Activated naive CD8-positive, alpha-beta T cell treated with anti-CD3 and anti-CD28 coated beads for 36 hours (primary cell): Measurements from ENCODE around the gene ACOX2. TPM values are rescaled to one million over a fixed set of nuclear protein-coding genes. Genes with fewer than 3 reads are reported as not detected.

Experiments
- DNase-seq: peaks from one replicate; pipeline ENCODE4 v3.0.0; 2021
- H3K27ac Mint-ChIP-seq: one replicate; pipeline ENCODE4 v1.8.0; 2022; ENCODE audit warnings: mild to moderate bottlenecking, moderate library complexity, mixed read lengths
- H3K27me3 Mint-ChIP-seq: one replicate; pipeline ENCODE4 v1.8.0; 2022; ENCODE audit warnings: mild to moderate bottlenecking, mixed read lengths
- H3K36me3 Mint-ChIP-seq: one replicate; pipeline ENCODE4 v1.8.0; 2021; ENCODE audit warnings: mild to moderate bottlenecking, mixed read lengths
- H3K4me1 Mint-ChIP-seq: one replicate; pipeline ENCODE4 v1.8.0; 2021; ENCODE audit warnings: mixed read lengths
- H3K4me3 Mint-ChIP-seq: one replicate; pipeline ENCODE4 v1.8.0; 2022; ENCODE audit warnings: mild to moderate bottlenecking, moderate library complexity, mixed read lengths
- H3K9me3 Mint-ChIP-seq: one replicate; pipeline ENCODE4 v1.8.0; 2022; ENCODE audit warnings: mixed read lengths
- total RNA-seq, 2 experiments: library from RNA; stranded (reverse); gene quantifications; one replicate each; pipeline ENCODE4 v1.2.3, GENCODE V29; 2021

The ACOX2 gene
- total RNA-seq, 2 experiments from 2014 or later, result not detected

DNA sequence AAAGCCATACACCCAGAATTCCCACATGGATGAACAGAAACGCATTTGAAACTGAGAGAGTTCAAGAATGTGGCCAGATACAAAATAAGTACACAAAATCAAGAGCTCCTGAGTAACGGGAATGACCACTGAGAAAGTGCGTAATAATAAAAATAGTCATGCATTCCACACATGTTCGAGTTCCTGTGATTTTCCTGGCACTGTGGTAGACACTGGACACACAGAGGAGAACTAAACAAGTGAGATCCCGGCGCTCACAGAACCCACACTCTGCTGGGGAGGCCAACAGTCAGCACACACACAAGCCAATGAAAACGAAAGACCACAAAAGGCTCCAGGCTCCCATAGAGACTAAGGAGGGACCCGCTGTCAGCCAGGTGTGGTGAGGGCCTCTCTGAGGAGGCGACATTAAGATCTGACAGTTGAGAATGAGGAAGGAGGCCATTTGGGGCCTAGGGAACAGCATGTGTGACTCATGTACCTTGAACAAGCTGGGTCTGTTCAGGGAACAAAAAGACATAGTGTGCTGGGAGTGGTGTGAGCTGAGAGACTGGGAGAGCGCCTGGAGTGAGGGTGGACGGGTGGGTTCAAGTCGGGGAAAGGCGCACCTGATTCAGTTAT is 35.1 kb upstream of the ACOX2 start:
- H3K27ac Mint-ChIP-seq, result no peak overlapping the region
- H3K4me3 Mint-ChIP-seq, result no peak overlapping the region
- DNase-seq, result no peak
- no peaks in the 10 kb centered on the region for H3K27me3 Mint-ChIP-seq
- H3K36me3 Mint-ChIP-seq, result no peaks in the 10 kb centered on the region
- H3K9me3 Mint-ChIP-seq, result no peaks in the 10 kb centered on the region
- H3K4me1 Mint-ChIP-seq, result peaks cover 5% of the 10 kb centered on the region

DNA sequence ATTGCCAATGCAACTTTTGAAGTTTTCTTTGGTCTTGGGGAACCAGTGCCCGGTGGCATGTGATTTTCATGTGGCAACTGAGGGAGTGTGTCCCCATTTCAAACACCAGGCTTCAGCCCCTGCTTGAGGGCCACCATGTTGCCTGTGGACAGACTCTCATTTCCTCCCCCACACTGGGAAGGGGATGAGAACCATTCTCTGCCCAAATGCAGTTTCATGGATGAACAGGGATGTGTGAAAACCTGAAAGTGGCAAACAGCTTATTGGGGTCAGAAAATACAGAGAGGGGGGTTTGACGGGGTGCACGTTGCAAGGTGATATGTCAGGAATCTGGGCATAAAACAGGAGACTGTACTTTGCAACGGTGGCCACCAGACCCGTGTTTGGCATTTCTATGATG is 33.9 kb upstream of the ACOX2 start:
- DNase-seq, result no peak
- H3K9me3 Mint-ChIP-seq, result no peaks in the 10 kb centered on the region
- H3K27ac Mint-ChIP-seq, result no peak overlapping the region
- H3K36me3 Mint-ChIP-seq, result no peaks in the 10 kb centered on the region
- H3K4me3 Mint-ChIP-seq, result no peak overlapping the region
- no peaks in the 10 kb centered on the region for H3K27me3 Mint-ChIP-seq
- peaks cover 5% of the 10 kb centered on the region for H3K4me1 Mint-ChIP-seq

DNA sequence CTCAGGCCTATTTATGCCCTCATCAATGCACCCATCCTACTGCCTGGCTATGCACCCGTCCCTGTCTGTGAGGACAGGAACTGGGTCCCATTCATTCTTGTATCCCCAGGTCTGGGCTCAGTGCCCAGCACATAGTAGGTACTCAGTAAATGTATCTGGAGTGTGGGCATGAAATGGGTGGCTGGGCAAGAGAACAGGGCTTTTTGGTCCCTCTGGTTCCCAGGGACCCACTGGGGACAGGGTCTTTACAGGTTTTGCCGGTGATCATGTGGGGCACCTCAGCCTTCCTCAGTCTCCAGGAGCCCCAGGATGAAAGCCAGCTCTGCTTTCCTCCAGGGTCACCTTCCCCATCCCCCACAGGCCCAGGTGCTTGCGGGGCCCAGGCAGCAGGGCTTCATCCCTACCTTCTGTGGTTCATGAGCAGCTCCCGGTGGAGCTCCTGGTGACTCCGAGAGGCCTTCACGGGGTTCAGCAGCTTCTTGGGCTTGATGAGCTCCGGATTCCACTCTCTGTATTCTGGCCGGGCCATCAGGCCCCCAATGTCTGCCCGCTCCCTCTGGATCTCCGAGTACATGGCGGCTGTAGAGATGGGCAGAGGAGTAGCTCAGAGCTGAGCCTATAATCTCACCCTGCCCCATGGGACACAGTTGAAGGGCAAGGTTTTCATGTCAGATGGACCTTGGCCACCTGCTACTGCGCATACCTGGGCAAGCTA is 32.5 kb upstream of the ACOX2 start:
- Mint-ChIP-seq H3K36me3 (no peaks in the 10 kb centered on the region), H3K4me3 (no peak overlapping the region), H3K4me1 (peaks cover 5% of the 10 kb centered on the region), H3K27ac (no peak overlapping the region), H3K27me3 (no peaks in the 10 kb centered on the region), H3K9me3 (no peaks in the 10 kb centered on the region)
- no peak for DNase-seq

DNA sequence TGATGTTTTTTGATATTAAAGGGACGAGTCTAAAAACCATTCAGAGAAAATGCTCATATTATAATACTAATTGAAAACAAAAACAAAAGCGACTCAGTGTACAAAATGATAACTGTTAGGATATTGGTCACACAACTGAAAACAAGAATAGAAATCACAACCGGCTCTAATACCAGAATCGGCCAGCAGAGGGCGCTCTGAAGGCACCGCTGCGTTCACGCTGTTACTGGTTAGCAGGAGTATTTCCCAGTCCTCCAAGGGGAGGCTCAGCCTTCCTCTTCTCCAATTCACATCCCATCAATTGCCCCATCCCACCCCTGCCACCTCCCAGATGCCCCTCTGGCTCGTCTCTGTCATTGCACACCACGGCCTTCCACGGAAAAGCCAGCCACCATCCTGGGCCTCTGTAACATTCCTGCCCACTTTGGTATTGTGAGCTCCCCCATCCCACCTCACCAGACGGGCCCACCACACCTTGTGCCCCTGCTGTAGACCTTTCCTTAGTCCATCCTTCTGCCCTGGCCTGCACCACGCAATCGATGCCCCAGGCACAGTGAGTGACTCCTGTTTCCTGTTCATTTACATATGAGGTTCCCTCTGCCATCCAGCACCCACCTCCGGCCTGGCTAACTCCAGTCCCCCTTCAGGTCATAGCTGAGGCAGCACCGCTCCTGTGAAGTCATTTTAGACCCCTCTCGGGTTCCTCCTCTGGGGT is 31.7 kb upstream of the ACOX2 start:
- no peaks in the 10 kb centered on the region for H3K27me3 Mint-ChIP-seq
- peak; percentile 57 for DNase-seq
- peaks cover 5% of the 10 kb centered on the region for H3K4me1 Mint-ChIP-seq
- no peak overlapping the region for H3K4me3 Mint-ChIP-seq
- no peaks in the 10 kb centered on the region for H3K36me3 Mint-ChIP-seq
- H3K9me3 Mint-ChIP-seq, result no peaks in the 10 kb centered on the region
- H3K27ac Mint-ChIP-seq, result no peak overlapping the region

DNA sequence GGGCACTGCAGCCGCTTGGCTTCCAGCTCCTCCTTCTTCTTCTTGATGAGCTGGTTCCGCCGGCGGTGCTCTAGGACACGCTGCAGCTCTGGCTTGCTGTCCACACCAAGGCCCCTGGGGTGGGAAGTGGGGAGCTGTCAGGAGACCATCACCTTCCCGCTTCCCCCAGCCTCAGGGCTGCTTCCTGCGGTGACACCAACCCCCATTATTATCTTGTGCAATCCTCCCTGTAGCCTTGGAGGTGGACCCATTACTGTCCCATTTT is 30.2 kb upstream of the ACOX2 start:
- H3K27me3 Mint-ChIP-seq, result no peaks in the 10 kb centered on the region
- no peak overlapping the region for H3K27ac Mint-ChIP-seq
- H3K4me1 Mint-ChIP-seq, result peaks cover 5% of the 10 kb centered on the region
- H3K9me3 Mint-ChIP-seq, result no peaks in the 10 kb centered on the region
- no peak for DNase-seq
- H3K4me3 Mint-ChIP-seq, result no peak overlapping the region
- no peaks in the 10 kb centered on the region for H3K36me3 Mint-ChIP-seq

DNA sequence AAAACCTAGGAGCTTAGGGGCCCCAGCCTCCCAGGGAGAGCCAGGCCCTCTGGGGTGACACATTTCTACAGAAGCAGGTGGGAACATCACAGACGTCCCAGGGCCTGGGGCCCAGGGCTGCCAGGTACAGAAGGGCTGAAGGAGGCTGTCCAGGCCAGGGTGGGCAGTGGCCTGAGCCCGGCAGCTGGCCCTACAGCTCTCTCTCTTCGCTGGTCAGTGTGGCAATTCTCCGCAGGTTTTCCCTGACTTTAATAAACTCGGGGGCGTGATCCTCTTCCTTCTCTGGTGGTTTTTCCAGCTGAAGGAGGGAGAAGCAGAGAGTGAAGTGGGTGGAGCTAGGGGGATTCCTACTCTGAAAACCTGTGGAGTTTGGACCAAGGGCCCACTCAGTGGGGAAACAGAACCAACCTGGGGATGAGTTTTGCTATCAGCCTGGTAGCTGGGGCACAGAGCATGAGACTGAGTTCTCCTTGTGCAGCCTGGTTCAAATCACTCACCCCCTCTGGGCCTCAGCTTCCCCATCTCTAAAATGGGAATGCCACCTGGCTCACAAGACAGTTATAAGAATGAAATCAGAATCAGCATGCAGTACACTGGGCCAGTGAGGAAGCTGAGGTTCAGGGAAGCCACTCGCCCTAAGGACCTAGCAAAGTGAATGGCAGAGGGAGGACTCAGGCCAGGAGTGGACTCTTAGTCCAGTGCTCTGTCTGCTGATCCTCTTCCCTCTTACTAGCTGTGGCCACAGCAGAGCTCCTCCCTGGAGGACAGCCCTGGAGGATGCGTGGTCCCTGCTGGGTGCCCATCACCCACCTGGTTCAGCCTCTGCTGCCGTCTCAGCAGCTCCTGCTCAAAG is 29.6 kb upstream of the ACOX2 start:
- no peak overlapping the region for H3K4me3 Mint-ChIP-seq
- no peaks in the 10 kb centered on the region for H3K27me3 Mint-ChIP-seq
- DNase-seq, result no peak
- peaks cover 5% of the 10 kb centered on the region for H3K4me1 Mint-ChIP-seq
- no peaks in the 10 kb centered on the region for H3K36me3 Mint-ChIP-seq
- no peaks in the 10 kb centered on the region for H3K9me3 Mint-ChIP-seq
- H3K27ac Mint-ChIP-seq, result no peak overlapping the region

DNA sequence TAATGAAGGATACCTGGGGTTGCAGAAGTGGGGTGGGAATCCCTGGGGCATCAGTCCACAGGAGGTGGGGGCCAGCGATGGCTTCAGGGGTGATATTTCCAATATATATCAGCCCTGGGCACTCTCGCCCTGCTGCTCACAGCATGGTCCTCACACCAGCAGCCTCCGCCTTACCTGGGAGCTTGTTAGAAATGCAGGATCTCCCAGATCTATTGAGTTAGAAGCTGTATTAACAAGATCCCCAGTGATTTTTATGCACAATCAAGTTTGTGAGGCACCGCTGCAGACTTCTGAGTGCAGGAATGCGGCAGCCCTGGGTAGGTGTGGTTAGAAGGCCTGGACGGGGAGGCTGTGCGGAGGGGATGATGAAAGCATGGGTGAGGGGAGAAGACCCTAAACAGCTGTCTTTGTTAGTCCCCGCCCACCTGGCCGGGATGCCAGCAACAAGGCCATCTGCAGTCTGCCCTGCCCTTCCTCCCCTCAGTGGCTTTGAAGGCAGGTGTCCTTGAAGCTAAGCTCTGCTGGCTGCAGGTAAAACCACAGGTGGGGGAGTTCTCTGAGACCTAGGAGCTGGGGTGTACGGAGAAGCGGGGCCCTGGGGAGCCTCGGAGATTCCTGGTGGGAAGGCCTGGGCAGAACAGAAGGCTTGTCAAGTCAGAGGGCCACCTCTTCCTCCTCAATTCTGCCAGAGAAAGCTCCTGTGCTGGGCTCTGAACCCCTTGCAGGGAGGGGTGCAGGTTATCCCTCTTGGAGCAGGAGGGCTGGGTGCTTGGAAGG is 28.8 kb upstream of the ACOX2 start:
- no peak overlapping the region for H3K4me3 Mint-ChIP-seq
- H3K9me3 Mint-ChIP-seq, result no peaks in the 10 kb centered on the region
- H3K27ac Mint-ChIP-seq, result no peak overlapping the region
- H3K36me3 Mint-ChIP-seq, result no peaks in the 10 kb centered on the region
- no peak for DNase-seq
- no peaks in the 10 kb centered on the region for H3K27me3 Mint-ChIP-seq
- peaks cover 5% of the 10 kb centered on the region for H3K4me1 Mint-ChIP-seq

DNA sequence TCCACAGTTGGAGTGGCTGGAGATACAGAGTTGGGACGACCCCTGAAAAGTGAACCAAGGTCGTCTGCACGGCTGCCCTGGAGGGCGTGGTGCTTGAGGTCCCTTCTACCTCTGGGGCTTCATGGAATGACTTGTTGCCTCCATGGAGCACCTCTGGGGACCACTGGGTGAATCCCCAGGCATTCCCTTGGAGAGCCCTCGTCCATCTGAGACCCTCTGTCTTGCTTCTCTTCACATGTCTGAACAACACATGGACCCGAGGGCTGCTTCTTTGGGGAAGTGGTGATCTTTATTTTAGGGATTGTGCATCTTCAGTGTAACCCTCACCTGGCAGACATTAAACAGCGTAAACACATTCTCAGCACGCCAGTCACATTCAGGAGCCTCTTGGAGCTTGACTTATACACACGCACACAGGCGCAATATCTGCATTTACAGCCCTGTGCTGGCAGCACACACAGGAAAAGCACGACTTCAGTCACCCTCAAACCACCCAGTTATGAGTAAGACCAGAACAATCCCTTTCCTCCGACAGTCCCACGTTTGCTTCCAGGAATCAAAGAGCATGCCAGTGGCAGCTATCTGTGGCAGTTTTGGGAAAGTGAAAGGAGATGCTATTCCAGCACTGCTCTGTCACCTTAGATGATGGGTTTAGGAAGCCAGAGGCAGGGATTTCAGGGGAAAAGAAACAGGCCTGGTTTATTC is 27.6 kb upstream of the ACOX2 start:
- DNase-seq, result no peak
- Mint-ChIP-seq H3K9me3 (no peaks in the 10 kb centered on the region), H3K4me3 (no peak overlapping the region), H3K36me3 (no peaks in the 10 kb centered on the region), H3K27me3 (no peaks in the 10 kb centered on the region), H3K4me1 (peaks cover 5% of the 10 kb centered on the region), H3K27ac (no peak overlapping the region)

DNA sequence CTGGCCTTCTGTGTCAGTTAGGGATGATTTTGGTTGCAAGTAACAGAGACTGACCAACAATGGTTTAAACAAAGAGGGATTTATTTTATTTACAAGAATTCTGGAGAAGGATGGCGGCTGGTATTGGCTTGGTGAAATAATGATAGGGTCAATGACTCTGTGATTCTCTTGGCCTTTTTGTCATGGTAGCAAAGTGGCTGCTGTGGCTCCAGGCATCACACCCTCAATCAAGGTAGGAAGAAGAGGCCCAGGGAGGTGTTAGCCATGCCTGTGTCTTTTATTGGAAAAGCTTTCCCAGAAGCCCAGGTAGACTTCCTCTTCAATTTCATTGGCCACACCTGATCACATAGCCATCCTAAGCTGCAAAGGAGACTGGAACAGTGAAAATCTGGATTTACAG is 27.1 kb upstream of the ACOX2 start:
- H3K36me3 Mint-ChIP-seq, result no peaks in the 10 kb centered on the region
- no peaks in the 10 kb centered on the region for H3K27me3 Mint-ChIP-seq
- no peak overlapping the region for H3K4me3 Mint-ChIP-seq
- peaks cover 5% of the 10 kb centered on the region for H3K4me1 Mint-ChIP-seq
- H3K27ac Mint-ChIP-seq, result no peak overlapping the region
- no peak for DNase-seq
- H3K9me3 Mint-ChIP-seq, result no peaks in the 10 kb centered on the region

DNA sequence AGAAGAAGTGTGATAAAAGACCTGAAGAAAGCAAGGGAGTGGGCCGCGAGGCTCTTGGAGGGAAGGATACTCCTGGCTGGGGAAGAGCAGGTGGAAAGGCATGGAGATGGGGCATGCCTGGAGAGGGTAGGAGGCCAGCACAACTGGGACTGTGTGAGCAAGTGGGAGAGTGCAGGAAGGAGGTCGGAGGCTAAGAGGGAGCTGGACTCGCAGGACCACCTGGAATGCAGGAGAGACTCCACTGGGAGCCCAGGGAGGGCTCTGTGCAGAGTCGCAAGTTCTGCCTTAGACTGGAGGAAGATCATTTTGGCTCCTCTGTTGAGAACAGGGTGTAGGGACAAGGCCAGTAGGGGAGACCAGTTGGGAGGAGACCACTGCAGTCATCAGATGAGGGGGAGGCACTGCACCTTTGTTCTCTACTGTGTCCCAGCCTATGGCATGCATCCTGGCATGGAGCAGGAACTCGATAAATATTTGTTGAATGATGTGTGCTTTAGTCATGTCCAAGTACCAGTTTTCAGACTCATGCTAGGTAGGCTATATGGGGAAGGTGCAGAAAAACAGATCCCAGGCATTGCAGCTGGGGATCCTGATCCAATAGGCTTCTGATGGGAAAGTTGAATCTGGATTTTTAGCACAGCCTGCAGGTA is 26.5 kb upstream of the ACOX2 start:
- Mint-ChIP-seq H3K4me3 (no peak overlapping the region), H3K36me3 (no peaks in the 10 kb centered on the region), H3K27me3 (no peaks in the 10 kb centered on the region), H3K27ac (no peak overlapping the region), H3K4me1 (no peaks in the 10 kb centered on the region), H3K9me3 (no peaks in the 10 kb centered on the region)
- no peak for DNase-seq

DNA sequence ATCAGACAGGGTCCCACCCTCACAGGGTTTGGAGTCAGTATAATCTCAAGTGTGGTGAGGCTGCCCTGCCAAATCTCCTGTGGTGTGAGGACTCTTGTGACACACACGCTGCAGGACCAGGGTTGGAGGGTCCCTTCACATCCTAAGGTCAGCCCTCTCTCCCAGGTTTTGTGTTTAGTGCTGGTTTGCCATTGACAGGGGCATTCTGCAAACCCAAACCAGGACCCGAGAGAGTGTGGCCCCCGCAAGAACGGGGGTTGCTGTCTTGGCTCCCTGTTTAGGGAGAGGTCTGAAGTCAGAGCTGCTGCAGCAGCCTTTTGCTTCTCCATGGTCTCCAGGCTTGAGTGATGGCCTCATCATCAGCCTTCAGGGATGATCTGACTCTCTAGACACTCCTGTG is 25.5 kb upstream of the ACOX2 start:
- Mint-ChIP-seq H3K4me3 (no peak overlapping the region), H3K27ac (no peak overlapping the region), H3K27me3 (no peaks in the 10 kb centered on the region), H3K4me1 (no peaks in the 10 kb centered on the region), H3K9me3 (no peaks in the 10 kb centered on the region), H3K36me3 (no peaks in the 10 kb centered on the region)
- no peak for DNase-seq

DNA sequence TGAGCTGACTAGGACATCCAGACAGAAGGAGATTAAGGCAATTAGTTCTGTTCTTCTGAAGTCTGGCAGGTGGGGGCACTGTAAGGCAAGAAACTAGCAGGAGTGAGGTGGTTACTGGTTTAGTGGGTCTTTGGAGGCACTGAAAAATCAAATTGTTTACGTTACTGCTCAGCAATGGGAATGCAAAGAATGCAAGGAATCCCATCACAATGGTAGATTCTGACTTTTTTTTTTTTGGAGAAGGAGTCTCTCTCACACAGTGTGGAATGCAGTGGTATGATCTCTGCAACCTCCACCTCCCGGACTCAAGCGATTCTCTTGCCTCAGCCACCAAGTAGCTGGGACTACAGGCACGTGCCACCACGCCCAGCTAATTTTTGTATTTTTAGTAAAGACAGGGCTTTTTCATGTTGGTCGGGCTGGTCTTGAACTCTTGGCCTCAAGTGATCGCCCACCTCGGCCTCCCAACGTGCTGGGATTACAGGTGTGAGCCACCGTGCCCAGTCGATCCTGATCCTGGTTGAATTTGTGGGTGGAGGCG is 23.9 kb upstream of the ACOX2 start:
- H3K27me3 Mint-ChIP-seq, result no peaks in the 10 kb centered on the region
- no peaks in the 10 kb centered on the region for H3K4me1 Mint-ChIP-seq
- DNase-seq, result no peak
- no peaks in the 10 kb centered on the region for H3K36me3 Mint-ChIP-seq
- no peak overlapping the region for H3K27ac Mint-ChIP-seq
- no peak overlapping the region for H3K4me3 Mint-ChIP-seq
- no peaks in the 10 kb centered on the region for H3K9me3 Mint-ChIP-seq

DNA sequence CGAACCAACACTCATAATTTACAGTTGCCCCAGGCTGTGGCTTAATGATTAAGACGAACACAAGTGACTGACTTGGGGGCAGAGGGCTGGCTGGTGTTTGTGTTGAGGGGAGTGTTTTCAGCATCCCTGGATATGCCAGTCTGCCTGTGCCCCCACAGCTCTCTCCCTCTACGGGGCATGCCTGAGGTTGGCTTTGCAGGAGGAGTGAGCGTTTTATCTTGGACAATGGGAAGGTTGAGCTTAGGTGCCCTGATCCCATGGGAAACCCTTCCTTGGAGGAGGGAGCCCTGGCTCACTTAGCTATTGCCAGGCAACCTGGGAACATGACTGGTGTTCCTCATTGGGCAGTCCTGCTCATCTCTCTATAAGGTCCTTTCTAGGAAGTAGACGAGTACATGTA is 22.6 kb upstream of the ACOX2 start:
- H3K27ac Mint-ChIP-seq, result no peak overlapping the region
- no peaks in the 10 kb centered on the region for H3K4me1 Mint-ChIP-seq

DNA sequence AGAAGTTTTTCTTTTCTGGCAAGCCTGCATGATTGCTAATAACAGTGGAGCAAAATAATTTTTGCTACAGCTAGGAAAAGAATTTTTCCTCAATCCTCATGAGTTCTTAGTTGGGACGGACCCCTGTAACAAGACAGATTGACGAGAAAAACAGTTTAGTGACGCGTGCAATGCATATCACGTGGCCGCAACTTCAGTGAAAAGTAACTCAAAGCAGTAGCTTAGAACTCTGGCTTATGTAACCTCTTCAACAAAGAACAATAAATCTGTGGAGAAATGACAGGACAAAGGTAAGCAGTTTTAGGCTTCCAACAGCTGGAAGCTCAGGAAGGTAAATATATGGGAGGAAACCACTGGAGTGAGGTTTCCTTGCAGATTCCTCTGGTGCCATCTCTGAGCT is 20.5 kb upstream of the ACOX2 start:
- DNase-seq, result no peak
- no peaks in the 10 kb centered on the region for H3K27me3 Mint-ChIP-seq
- H3K27ac Mint-ChIP-seq, result no peak overlapping the region
- H3K36me3 Mint-ChIP-seq, result no peaks in the 10 kb centered on the region
- H3K4me3 Mint-ChIP-seq, result no peak overlapping the region
- no peaks in the 10 kb centered on the region for H3K4me1 Mint-ChIP-seq
- no peaks in the 10 kb centered on the region for H3K9me3 Mint-ChIP-seq

More for the DNA sequence above, 22.6 kb upstream of the ACOX2 start:
- H3K36me3 Mint-ChIP-seq, result no peaks in the 10 kb centered on the region
- no peaks in the 10 kb centered on the region for H3K27me3 Mint-ChIP-seq
- DNase-seq, result no peak
- H3K9me3 Mint-ChIP-seq, result no peaks in the 10 kb centered on the region
- no peak overlapping the region for H3K4me3 Mint-ChIP-seq
